CD4-positive, alpha-beta T cell treated with Interferon gamma for 1 hour (primary cell): ENCODE measurements around the gene TWSG1.
A peak's percentile ranks its signal among the peaks of the same experiment; 100 is the strongest.

ENCODE experiments used
- DNase-seq: peaks from one replicate; pipeline ENCODE4 v3.0.0-alpha.2; 2020

TWSG1 gene

GRCh38 chr18:9334329-9334972 lies at the start of gene TWSG1:
Gene TWSG1 (plus strand): TSS chr18:9334773. CDS start chr18:9337230, 2,457 bp downstream.
- DNase-seq, result peak; percentile 94

GRCh38 chr18:9285604-9286003 lies 49.0 kb upstream of the TWSG1 start:
- DNase-seq, result no peak

GRCh38 chr18:9287036-9287435 lies 47.5 kb upstream of the TWSG1 start:
- no peak for DNase-seq

- no peak for DNase-seq
These were observed 44.9 kb upstream of the TWSG1 start for GRCh38 chr18:9289698-9290097.

- DNase-seq, result no peak
These were observed 44.4 kb upstream of the TWSG1 start for GRCh38 chr18:9290156-9290555.

GRCh38 chr18:9292047-9292446 lies 42.5 kb upstream of the TWSG1 start:
- DNase-seq, result no peak

DNA sequence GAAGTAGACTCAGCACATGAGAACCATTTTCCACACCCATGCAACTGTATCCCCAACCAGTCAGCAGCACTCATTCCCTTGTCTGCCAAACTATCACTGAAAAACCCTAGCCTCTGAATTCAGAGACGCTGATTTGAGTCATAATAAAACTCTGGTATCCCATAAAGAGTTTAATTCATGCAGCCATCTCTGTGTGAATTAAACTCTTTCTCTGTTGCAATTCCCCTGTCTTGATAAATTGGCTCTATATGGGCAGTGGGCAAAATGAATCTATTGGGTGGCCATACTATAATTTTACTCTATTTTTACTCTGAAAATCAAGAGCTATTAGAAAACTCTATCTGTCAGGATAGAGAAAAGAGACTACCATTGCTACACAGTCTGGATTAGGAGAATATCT lies 40.6 kb upstream of the TWSG1 start:
- no peak for DNase-seq

DNA sequence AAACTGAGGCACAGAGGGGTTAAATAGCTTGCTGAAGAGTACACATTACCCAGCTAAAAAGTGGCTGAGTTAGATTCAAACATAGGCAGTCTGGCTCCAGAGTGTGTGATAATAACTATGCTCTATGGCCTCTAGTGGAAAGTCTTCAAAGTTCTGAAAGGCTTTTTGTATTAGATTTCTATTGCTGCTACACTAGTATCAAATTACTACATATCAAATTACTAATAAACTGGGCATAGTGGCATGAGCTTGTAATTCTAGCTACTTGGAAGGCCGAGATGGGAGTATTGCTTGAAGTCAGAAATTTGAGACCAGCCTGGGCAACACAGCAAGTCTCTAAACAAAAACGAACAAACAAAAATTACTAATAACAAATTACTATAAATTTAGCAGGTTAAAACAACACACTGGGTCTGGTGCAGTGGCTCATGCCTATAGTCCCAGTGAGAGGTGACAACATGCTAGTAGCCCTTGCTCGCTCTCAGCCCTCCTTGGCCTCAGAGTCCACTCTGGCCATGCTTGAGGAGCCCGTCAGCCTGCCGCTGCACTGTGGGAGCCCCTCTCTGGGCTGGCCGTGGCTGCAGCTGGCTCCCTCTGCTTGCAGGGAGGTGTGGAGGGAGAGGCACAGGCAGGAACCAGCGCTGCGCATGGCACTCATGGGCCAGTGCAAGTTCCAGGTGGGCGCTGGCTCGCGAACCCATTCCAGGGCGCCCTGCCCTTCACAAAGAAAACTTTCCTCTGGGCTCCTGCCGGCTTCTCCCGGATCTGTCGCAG lies 38.2 kb upstream of the TWSG1 start:
- no peak for DNase-seq

DNA sequence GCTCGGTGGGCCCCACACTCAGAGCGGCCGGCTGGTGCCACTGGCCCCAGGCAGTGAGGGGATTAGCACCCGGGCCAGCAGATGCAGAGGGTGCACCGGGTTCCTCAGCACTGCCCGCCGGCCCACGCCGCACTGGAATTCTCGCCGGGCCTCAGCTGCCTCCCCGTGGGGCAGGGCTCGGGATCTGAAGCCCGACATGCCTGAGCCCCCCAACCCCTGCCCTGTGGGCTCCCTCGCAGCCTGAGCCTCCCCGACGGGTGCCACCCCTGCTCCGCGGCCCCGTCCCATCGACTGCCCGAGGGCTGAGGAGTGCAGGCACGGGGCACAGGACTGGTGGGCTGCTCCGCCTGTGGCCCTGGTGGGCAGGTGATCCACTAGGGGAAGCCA lies 37.6 kb upstream of the TWSG1 start:
- no peak for DNase-seq

DNA sequence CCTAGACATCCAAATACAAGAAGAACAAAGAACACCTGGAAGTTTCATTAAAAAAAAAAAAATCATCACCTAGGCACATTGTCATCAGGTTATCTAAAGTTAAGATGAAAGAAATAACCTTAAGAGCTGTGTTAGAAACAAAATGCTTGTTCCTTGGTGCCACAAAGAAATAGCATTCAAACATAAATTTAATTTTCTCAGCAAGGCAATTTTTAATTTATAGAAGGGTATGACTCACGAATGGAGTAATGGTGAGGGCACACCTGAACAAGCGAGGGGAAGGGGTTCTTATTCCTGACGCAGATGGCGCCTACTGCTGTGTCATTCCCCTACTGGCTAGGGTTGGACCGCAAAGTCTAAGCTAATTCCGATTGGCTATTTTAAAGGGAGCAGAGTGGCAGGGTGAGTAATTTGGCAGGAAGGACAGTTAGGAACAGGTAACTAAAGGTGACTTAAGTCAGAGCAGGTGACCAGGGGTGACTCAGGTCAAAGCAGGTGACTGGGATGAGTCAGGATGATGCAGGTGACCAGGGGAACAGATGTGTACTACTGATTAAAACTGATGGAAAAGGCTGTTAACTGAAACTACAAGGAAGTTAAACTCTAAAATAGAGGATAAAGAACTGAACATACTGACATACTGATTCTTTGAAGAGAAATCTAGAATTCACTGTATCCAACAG lies 30.0 kb upstream of the TWSG1 start:
- DNase-seq, result no peak

DNA sequence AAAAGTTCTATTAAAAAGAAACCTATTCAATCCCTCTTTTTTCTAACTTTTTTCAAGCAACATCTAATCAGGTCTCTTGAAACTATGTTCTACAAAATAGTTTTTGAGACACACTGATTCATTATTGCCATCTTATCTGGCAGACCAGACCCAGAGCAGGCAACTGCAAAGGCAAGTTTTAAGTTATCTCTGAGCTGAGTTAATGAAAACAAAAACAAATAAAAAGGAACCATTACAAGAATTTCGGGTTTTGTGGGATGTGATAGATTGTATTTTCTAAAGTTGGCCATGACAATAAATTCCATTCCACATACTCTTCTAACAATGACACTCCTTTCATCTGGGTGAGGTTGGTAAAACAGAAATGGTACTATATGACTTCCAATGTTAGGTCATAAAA lies 15.2 kb upstream of the TWSG1 start:
- DNase-seq, result no peak

GRCh38 chr18:9321017-9321452 lies 13.5 kb upstream of the TWSG1 start:
- DNase-seq, result no peak

- DNase-seq, result no peak
These were observed 12.8 kb upstream of the TWSG1 start for GRCh38 chr18:9321736-9322135.

- no peak for DNase-seq
These were observed 11.8 kb upstream of the TWSG1 start for GRCh38 chr18:9322744-9323143.

GRCh38 chr18:9323750-9324445 lies 10.7 kb upstream of the TWSG1 start:
- DNase-seq, result no peak

DNA sequence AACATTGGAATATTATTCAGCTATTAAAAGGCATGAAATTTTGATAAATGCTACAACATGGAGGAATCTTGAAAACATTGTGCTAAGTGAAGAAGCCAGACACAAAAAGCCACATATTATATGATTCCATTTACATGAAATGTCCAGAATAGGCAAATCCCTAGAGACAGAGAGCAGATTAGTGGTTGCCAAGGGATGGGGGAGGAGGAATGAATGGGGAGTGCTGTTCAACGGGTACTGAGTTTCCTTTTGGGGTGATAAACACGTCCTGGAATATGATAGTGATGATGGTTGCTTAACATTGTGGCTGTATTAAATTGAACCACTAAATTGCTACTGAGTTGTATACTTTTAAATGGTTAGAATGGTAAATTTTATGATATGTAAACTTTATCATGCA lies 8.9 kb upstream of the TWSG1 start:
- DNase-seq, result no peak

DNA sequence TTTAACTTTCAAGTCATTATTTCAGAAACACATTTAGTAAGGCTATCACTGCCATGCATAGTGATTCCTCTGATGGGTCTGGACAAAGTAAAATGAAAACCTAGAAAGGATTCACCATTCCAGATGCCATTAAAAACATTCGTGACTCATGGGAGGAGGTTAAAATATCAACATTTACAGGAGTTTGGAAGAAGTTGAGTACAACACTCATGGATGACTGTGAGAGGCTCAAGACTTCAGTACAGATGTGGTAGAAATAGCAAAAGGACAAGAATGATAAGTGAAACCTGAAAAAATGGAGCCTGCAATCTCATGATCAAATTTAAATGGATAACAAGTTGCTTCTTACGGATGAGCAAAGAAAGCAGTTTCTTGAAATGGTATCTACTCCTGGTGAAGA lies 5.8 kb upstream of the TWSG1 start:
- DNase-seq, result no peak

DNA sequence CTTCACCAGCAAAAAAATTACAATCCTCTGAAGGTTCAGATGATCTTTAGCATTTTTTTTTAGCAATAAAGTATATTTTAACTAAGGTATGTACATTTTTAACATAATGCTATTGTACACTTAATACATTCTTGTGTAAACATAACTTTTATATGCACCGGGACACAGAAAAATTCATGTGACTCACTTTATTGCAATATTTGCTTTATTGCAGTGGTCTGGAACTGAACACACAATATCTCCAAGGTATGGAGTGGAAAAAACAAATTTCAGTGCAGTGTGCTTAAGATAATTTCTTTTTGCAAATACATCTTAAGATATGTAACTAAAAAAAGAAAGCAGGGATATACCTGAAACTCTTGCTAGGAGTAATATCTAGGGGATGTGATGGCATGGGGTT lies 5.1 kb upstream of the TWSG1 start:
- no peak for DNase-seq

GRCh38 chr18:9330419-9330818 lies 4.2 kb upstream of the TWSG1 start:
- DNase-seq, result no peak

DNA sequence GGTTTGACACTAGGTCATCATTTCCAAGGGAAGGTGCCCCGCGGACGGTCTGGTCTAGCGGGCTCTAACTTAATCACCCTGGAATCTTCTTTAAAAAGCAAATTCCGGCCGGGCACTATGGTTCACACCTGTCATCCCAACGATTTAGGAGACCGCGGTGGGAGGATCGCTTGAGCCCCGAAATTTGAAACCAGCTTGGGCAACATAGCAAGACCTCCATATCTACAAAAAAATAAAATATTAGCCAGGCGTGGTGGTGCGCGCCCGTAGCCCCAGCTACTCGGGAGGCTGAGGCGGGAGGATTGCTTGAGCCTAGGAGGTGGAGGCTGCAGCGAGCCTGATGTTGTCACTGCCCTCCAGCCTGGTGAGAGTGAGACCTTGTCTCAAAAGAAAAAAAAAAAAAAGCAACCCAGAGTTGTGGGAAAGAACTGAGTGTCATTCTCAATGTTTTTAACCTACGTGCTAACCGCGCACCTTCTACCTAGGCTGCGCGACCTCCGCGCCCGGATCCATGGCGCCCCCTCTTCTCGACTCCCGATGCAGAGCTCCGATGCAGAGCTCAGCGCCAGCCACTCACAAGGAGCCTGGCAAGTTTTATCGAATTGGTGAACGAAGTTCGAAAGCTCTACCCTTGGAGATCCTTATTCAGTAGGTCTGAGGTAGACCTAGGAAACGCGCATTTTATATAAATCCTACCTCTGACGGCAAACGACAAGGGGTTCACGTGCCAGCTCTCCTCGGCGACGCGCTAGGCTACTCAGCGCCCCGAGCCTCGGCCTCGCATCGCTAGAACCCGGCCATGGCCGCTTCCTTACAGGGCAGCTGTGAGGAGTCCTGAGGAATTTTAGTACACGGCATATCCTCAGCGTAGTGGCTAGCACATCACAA lies 888 bp upstream of the TWSG1 start:
- DNase-seq, result no peak

DNA sequence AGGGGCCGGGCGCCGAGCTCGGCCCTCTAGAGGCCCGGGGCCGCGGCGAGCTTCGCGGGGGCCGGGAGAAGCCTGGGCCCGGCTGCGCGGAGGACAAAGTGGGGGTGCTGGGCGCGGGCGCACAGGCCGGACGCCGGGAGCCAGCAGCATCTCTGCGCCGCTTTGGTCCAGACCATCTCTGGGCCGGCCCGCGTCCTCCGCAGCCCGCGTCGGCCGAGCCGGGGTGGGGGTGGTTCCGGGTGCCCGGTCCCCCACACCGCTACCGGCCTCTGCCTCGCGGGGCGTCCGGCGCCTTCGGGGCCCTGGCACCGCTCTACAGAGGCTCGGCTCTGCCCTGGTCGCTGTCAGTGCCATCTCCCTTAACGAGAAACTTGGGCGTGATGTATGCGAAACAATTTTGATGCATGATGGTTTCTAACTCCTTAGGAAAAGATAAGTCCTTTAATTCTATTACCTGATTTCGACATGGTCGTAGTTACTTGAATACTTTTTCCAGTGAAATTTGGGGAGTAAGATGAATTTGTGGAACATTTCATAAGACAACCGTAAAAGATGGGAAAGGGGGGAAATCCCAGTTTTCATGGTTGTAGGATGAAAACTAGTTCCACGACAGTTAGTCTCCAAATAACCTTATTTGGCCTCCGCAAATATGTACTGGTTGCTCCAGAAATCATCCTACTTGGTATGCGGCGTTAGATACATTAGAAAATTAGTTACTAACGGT lies 562 bp downstream of the TWSG1 start:
- DNase-seq, result peak; percentile 33

DNA sequence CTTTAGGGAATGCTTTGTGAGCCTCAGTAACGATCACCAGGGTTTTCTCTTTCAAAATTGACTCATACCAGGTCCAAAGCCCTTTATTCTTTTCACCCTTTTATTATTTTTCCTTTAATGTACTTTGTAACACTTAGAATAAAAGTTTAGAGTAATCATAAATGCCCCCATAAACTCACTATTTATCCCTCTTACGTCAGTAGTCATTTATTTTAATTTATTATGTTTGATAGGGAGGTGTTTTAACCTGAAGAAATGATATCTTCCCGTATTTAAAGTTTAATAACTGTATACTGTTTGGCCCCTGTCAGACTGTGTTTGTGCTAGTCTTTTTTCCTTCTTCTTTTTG lies 1.1 kb downstream of the TWSG1 start:
- DNase-seq, result no peak
